Measurements from ENCODE around the gene NDUFAF7.
"Not testable (repeated sequence)": the region's sequence is repeated elsewhere in the genome, so short reads cannot be mapped to it uniquely, and the experiment has no call there.

Gene NDUFAF7

GRCh38 chr2:37284381-37284780 is 52.9 kb downstream of the NDUFAF7 start:
- DNase-seq, result no peak

GRCh38 chr2:37287966-37288365 is 56.5 kb downstream of the NDUFAF7 start:
- DNase-seq, result peak in 2 of 3 donors; percentile 4 to 11

- no peak for DNase-seq
Observed at GRCh38 chr2:37291680-37292079, 60.2 kb downstream of the NDUFAF7 start.

GRCh38 chr2:37294858-37295257 is 63.4 kb downstream of the NDUFAF7 start:
- not testable (repeated sequence) for DNase-seq

- no peak for DNase-seq
Observed at GRCh38 chr2:37295469-37296073, 64.1 kb downstream of the NDUFAF7 start.

GRCh38 chr2:37297632-37298031 is 66.2 kb downstream of the NDUFAF7 start:
- DNase-seq, result no peak

Data from suppressor macrophage treated with lipopolysaccharide for 1 hour (primary cell).